HL-60 (cell line): ENCODE data around the gene MAPRE3.

Experiments used
- GABPA ChIP-seq: IDR thresholded peaks from 2 replicates; pipeline ENCODE4 v1.6.1; 2012; ENCODE audit warnings: low read depth
- POLR2AphosphoS5 ChIP-seq: IDR thresholded peaks from 2 replicates; pipeline ENCODE4 v1.6.1; 2012; ENCODE audit warnings: low read depth
- TF ChIP-seq, protein P1 (sequence below): IDR thresholded peaks from one replicate; pipeline ENCODE4 v1.5.1; 2011; ENCODE audit warnings: low read length, control low read depth, inconsistent platforms; ENCODE audit not compliant: insufficient read depth
- TF ChIP-seq, protein P2 (sequence below): IDR thresholded peaks from 2 replicates; pipeline ENCODE4 v1.6.1; 2012; ENCODE audit warnings: low read depth; ENCODE audit not compliant: insufficient replicate concordance

DNA sequence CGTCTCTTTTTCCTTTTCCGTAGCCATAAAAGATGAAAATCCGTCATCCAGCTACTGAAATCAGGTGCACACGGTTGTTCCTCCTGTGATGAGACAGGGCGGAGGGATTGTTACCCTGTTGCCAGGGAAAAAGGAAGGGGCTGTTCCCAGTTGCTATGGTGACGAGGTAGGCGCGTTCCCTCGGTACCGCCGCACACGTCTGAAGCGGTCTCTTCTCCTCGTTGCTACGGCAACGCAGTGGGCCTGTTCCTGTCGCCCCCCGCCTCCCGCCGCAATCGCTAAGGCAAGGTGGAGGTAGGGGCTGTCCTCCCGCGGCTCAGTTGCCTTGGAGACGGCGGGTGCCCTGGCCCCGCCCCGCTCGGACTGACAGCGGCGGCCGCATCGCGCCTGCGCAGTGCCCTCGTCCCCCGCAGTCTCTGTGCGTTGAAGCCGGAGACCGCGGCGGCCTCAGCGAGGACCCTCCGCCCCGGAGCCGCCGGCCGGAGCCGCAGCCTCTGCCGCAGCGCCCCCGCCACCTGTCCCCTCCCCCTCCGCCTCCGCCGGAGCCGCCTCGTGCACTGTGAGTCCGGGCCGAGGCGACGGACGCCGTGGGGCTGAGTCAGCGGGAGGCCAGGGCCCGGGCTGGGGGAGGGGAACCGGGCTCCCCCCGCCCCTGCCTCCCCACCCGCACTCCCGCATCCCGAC lies at the start of gene MAPRE3:
- TF ChIP-seq, protein P1, sequence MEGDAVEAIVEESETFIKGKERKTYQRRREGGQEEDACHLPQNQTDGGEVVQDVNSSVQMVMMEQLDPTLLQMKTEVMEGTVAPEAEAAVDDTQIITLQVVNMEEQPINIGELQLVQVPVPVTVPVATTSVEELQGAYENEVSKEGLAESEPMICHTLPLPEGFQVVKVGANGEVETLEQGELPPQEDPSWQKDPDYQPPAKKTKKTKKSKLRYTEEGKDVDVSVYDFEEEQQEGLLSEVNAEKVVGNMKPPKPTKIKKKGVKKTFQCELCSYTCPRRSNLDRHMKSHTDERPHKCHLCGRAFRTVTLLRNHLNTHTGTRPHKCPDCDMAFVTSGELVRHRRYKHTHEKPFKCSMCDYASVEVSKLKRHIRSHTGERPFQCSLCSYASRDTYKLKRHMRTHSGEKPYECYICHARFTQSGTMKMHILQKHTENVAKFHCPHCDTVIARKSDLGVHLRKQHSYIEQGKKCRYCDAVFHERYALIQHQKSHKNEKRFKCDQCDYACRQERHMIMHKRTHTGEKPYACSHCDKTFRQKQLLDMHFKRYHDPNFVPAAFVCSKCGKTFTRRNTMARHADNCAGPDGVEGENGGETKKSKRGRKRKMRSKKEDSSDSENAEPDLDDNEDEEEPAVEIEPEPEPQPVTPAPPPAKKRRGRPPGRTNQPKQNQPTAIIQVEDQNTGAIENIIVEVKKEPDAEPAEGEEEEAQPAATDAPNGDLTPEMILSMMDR, result no peak
- TF ChIP-seq POLR2AphosphoS5 (no peak), GABPA (no peak)
- TF ChIP-seq, protein P2, sequence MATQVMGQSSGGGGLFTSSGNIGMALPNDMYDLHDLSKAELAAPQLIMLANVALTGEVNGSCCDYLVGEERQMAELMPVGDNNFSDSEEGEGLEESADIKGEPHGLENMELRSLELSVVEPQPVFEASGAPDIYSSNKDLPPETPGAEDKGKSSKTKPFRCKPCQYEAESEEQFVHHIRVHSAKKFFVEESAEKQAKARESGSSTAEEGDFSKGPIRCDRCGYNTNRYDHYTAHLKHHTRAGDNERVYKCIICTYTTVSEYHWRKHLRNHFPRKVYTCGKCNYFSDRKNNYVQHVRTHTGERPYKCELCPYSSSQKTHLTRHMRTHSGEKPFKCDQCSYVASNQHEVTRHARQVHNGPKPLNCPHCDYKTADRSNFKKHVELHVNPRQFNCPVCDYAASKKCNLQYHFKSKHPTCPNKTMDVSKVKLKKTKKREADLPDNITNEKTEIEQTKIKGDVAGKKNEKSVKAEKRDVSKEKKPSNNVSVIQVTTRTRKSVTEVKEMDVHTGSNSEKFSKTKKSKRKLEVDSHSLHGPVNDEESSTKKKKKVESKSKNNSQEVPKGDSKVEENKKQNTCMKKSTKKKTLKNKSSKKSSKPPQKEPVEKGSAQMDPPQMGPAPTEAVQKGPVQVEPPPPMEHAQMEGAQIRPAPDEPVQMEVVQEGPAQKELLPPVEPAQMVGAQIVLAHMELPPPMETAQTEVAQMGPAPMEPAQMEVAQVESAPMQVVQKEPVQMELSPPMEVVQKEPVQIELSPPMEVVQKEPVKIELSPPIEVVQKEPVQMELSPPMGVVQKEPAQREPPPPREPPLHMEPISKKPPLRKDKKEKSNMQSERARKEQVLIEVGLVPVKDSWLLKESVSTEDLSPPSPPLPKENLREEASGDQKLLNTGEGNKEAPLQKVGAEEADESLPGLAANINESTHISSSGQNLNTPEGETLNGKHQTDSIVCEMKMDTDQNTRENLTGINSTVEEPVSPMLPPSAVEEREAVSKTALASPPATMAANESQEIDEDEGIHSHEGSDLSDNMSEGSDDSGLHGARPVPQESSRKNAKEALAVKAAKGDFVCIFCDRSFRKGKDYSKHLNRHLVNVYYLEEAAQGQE, result no peak
